NCI-H2196 (cell line): ENCODE data around the gene RNU7-1.

Source experiments
- DNase-seq: peaks from one replicate; lab custom pipeline; 2025; ENCODE audit not compliant: unreplicated experiment; lab: John Stamatoyannopoulos, UW

RNU7-1 gene

GRCh38 chr12:6963016-6963731 is 19.6 kb downstream of the RNU7-1 start:
- DNase-seq = peak; percentile 62

DNA sequence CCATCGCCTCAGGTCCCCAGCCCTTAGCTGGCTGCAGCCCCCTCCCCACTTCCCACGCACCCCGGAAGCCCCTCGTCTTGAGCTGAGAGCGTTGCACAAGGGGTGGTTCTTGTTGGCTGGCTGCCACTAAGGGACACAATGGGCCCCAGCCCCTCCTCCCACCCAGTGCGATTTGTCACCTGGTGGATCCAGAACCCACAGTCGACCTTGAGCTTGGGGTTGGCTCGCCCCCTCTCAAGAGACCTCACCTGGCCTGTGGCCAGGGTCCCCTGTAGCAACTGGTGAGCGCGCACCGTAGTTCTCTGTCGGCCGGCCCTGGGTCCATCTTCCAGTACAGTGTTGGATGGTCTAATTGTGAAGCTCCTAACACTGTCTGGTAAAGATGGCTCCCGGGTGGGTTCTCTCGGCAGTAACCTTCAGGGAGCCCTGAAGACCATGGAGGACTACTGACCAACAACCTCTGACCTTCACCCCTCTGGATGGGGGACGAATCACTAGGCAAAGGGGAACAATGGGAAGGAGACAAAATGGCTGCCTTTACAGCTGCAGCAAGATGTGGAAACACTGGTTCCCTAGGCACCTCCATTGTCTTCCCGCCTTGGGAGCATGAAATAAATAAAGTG is 20.3 kb downstream of the RNU7-1 start:
- DNase-seq = peak; percentile 15

DNA sequence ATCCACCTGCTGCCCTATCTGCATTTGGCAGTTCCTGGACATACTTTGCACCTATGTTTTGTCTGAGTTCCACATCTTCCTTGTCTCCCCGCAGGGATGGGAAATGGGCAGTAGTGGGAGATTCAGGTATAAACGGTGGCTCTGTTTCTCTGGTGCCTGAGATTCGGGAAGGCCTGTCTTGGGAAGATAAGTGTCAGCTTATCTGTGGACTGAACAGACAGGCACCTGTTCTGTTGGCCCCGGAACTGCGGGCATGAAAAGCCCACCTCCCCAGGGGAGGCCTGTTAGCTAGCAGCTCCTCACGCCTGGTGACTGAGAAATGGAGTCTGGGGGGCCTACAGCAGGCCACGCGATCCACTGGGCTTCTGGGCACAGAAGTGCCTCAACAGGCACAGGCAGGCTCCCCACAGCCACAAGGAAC is 21.0 kb downstream of the RNU7-1 start:
- DNase-seq = no peak

GRCh38 chr12:6965026-6965661 is 21.5 kb downstream of the RNU7-1 start:
- peak; percentile 69 for DNase-seq

DNA sequence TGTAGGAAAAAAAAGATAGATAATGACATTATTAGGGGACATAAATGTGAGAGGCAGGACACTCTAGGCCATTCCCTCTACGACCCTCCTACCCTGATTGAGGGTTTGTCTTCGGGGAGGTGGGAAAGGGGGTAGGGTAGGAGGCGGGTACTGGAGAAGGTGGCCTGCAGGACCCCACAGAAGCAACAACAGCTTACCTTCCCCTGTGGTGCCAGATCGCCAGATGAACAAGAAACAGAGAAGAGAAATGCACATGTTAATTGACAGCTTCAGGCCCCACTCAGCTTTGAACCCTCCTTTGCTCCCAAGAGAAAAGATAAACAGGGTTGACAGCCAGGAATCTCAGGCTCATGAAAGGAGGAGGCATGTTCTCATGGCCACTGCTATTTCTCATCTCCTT is 22.1 kb downstream of the RNU7-1 start:
- DNase-seq = no peak

DNA sequence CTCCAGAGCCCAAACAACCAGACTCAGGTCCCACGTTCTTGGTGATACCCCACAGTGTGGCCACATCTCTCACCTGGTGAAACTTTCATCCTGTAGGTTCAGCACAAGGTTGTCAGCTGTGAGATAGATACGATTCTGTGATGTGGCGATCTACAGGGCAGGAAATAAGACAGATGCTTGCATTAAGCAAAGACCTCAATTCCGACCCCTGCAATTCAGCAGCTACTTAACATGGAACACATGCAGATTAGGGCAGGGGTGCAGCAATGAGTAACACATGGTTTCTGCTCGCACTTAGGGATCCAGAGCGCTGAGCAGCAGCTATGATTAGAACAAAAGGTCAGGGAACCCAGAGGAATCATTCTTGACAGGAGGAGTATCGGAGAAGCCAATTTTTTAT is 22.7 kb downstream of the RNU7-1 start:
- DNase-seq = no peak

DNA sequence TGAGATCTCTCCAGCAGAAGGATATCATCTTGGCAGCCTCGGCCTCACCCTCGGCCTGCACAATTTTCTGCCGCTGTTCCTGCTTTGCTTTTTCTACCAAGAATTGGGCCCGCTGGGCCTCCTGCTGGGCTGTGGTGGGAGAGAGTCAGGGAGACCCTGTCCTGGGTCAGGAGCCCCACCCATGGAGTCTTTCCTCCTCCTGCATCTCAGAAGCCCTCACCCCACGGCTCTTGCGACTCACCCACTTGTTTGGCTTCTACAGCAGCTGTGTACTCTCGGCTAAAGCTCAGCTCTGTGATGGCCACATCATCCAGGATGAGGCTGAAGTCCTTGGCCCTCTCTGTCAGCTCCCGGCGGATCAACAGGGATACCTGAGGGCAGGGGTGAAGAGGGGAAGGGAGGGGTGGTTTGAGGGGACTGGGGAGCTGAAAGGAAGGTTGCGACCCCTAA is 24.1 kb downstream of the RNU7-1 start:
- DNase-seq = no peak

DNA sequence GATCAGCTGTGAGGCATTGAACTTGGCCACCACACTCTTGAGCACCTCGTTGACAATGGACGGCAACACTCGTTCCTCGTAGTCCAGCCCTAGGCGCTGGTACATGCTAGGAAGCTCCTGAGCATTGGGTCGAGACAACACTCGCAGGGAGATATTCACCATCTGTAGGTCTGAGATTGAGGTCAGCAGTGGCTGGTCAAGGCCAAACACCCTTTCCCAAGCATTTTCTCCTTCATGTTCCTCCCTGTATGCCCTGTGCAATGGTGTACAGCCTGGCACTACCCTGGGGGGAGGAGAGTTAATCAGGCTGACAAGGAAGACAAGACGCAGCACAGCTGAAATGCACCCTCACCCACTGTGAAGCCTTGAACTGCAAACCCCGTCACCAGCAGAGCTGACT is 24.8 kb downstream of the RNU7-1 start:
- DNase-seq = no peak

DNA sequence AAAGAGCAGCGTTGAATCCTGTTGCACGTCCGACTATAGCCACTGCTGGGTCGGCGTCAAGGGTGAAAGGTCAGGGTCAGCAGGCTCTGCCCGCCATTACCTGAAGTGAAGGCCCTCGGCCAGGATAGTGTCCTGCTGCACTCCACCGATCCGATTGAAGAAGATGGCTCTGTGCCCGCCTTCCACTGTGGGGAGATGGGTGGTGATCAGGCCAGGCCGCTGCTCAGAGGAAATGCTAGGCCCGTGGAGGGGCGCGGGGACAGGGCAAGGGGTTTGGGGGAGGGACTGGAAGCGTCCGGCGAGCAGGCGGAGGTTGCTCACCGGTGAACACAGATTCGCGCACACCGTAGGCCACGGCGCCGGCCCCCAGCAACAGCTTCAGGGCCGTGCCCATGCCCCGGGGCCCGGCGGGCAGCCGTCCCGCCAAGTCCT is 26.5 kb downstream of the RNU7-1 start:
- no peak for DNase-seq

DNA sequence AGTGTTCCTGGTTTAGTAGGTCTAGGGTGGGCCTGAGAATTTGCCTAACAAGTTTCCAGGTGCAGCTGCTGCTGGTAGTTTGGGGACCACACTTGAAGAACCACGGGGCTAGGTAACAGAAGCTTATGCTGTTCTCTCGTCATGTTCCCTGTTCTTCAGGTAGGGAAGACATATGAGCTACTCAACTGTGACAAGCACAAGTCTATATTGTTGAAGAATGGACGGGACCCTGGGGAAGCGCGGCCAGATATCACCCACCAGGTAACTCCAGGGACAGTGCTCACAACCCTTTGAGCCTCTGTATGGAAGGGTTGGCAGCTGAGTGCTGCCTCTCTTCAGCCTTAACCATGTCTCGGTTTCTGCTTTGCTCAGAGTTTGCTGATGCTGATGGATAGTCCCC is 30.6 kb downstream of the RNU7-1 start:
- no peak for DNase-seq

GRCh38 chr12:6975297-6976032 is 31.8 kb downstream of the RNU7-1 start:
- no peak for DNase-seq

DNA sequence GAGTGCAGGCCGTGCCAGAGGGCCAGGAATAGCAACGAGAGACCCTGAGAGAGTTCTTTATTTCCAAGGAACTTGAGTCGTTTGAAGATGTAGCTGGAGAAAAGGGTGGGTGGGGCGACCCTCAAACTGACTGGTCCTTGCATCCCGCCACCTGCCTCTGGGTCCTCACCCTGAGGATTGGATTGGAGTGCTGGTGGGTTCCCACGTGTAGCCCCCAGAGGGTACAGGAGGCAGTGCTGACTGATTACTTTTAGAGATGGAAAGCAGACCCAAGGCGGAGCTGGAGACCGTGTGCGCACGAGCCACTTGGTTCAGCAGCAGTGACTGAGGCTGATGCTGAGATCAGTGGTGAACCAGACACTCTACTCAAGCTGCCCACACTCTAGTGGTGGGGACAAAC is 34.0 kb downstream of the RNU7-1 start:
- DNase-seq = no peak

DNA sequence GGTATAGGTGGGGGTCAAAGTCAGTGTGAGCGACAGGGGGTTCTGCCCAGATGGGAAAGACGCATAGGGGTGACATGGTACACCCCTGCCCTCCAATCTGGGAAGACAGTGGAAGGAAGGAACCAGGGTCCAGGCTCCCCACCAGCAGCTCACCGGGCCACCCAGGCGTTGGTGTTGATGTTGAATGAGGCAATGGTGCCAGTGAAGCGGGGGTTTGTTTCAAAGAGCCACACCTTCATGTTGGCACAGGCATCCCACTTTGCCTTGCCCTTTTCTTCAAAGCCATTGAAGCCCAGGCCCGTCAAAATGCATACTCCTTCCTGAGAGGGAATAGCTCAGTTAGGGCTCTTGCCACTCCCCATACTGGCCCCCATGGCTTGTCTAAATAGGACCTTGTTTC is 34.6 kb downstream of the RNU7-1 start:
- no peak for DNase-seq

- DNase-seq = peak; percentile 2
Observed at GRCh38 chr12:6978611-6979011, 35.0 kb downstream of the RNU7-1 start.

DNA sequence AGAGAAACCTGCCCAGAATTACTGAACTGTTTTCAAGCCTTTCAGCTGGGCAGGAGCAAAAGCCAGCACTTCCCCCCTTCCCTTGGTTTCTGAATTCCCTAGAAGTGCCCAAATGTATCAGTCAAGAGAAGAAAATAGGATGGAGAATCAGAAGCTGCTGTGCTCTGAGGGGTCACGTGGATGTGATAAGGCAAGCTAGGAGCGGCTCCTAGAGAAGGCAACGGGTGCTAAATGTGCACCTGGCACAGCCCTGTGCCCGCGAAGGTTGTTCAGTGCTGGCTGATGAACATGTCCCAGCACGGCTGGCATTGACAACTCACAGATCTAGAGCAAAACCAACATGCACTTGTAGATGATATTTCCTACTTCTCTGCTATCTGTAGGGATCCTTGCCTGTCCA is 35.4 kb downstream of the RNU7-1 start:
- DNase-seq = no peak

DNA sequence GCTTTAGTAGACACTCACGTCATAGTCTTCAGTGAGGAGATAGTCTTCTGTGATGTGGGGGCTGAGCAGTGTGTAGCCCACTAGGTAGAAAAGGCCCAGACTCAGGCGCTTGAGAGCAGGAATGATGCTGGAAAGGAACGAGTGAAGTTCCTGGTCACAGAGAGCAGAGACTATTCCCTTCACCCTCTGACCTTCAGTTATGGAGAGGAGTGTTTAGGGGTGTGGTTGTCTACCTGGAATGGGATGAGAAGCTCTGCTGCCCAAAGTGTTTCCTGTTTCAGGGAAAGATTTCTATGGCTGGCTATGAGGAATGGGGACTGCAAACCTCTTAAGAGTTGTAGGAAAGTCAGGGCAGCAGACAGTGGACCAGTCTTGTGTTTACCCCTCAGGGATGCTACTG is 35.8 kb downstream of the RNU7-1 start:
- no peak for DNase-seq

DNA sequence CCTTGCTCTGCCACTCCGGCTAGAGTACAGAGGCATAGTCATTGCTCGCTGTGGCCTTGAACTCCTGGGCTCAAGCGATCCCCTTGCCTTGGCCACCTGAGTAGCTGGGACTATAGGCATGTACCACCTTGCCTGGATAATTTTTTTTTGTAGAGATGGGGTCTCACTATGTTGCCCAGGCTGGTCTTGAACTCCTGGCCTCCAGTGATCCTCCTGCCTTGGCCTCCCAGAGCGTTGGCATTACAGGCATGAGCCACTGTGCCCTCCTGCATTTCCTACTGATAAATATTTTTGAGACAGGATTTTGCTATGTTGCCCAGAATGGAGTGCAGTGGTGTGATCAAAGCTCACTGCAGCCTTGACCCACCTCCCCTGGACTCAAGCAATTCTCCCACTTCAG is 36.5 kb downstream of the RNU7-1 start:
- DNase-seq = no peak

GRCh38 chr12:6980740-6981139 is 37.1 kb downstream of the RNU7-1 start:
- no peak for DNase-seq

DNA sequence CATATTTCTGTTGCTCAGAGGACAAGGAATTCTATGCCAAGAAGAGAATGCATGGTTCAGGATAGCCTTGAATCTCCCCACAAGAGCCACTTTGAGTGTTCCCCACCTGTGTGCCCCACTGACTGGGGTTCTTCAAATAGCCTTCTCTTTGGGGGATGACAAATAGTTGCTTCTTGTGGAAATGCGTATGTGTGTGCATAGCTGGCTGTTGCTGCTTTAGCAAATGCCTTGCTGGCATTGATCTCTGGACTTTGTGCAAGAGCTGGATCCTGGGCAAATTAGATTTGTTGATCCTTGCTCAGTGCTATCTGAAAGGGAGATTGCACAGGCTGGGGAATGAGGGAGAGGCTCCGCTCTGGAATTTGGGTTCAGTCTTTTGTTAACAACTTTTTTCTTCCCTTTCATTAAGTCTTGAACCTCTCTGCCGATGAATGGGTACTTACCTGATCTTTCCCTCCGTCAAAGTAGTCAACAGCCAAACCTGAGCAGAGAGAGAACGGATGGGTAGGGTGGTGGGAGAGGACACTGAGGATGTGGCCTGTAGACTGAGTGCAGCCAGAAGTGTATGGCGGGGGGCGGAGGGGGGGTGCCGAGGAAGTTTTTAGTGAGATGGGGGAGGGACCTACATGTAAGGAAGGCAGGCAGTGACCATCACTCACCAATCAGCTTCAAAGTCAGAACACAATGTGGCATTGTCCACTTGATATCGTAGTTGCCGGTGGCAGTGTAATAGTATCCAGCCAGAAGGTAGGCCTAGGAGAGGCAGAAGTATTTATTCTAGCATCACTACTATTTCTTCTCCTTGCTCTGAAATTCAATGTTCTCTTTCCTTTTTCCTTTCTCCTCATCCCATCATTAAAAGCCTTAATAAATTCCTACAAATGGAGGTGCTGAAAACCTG is 37.8 kb downstream of the RNU7-1 start:
- DNase-seq = no peak

GRCh38 chr12:6982532-6982931 is 38.9 kb downstream of the RNU7-1 start:
- no peak for DNase-seq
